Transverse colon (tissue), 4 donors: Measurements from ENCODE around the gene PTGES. TPM values are rescaled to one million over a fixed set of nuclear protein-coding genes. Genes with fewer than 3 reads are reported as not detected.
"Not testable (repeated sequence)": the region's sequence is repeated elsewhere in the genome, so short reads cannot be mapped to it uniquely, and the experiment has no call there.

Experiments
- DNase-seq: peaks from one replicate; pipeline ENCODE4 v3.0.0-alpha.2; 2019
- H3K27ac ChIP-seq, 4 donors: fragments of 200-600 bp; sonication (generic); 2 replicates each; pipeline ENCODE4 v1.5.1; 2016 to 2018; ENCODE audit warnings: inconsistent platforms in 4 of 4
- H3K27me3 ChIP-seq: fragments of 200-600 bp; sonication (generic); 2 replicates; pipeline ENCODE4 v1.5.1; 2017; ENCODE audit warnings: inconsistent platforms
- H3K36me3 ChIP-seq, 4 donors: fragments of 200-600 bp; sonication (generic); 2 replicates each; pipeline ENCODE4 v1.5.1; 2017 to 2019; ENCODE audit warnings: inconsistent platforms in 4 of 4
- H3K4me1 ChIP-seq, 4 donors: fragments of 200-600 bp; sonication (generic); 2 replicates each; pipeline ENCODE4 v1.5.1; 2017 to 2020; ENCODE audit warnings: inconsistent platforms in 4 of 4
- H3K4me3 ChIP-seq, 4 donors: fragments of 200-600 bp; sonication (generic); 1 replicate in 1 of 4; 2 replicates in 3 of 4; pipeline versions ENCODE4 v1.5.1 to v1.6.1; 2017 to 2019; ENCODE audit warnings: inconsistent platforms in 4 of 4
- H3K9me3 ChIP-seq, 2 donors: fragments of 200-600 bp; sonication (generic); 2 replicates each; pipeline ENCODE4 v1.5.1; 2017 to 2019; ENCODE audit warnings: inconsistent platforms in 2 of 2
- CTCF ChIP-seq, 5 experiments: fragments of 200-600 bp in 3 of 5; fragments of 450-650 bp in 2 of 5; sonication (generic) in 3 of 5; IDR thresholded peaks; 1 replicate in 2 of 5; 2 replicates in 3 of 5; pipeline ENCODE4 v1.5.1; 2016 to 2017; ENCODE audit warnings: antibody characterized with exemption in 5 of 5, inconsistent platforms in 3 of 5, mild to moderate bottlenecking in 2 of 5, moderate library complexity in 1 of 5
- EP300 ChIP-seq: sonication (generic); formaldehyde crosslinking; IDR thresholded peaks from one replicate; pipeline ENCODE4 v1.6.1; 2017; ENCODE audit warnings: antibody characterized with exemption, low read depth
- POLR2A ChIP-seq: fragments of 450-650 bp; IDR thresholded peaks from one replicate; pipeline ENCODE4 v1.6.1; 2016; ENCODE audit warnings: antibody characterized with exemption, mild to moderate bottlenecking, moderate library complexity
- POLR2AphosphoS5 ChIP-seq, 3 donors: sonication (generic); formaldehyde crosslinking; IDR thresholded peaks; one replicate each; pipeline ENCODE4 v1.6.1; 2016; ENCODE audit warnings: antibody characterized with exemption in 3 of 3
- WGBS, 2 donors: methylation state at CpG; one replicate each; pipeline ENCODE4 v1.1.5; 2018; ENCODE audit warnings: low coverage in 1 of 2; 5-methylcytosine and 5-hydroxymethylcytosine counted together
- in situ Hi-C, 4 donors: fragments of 200-750 bp; cut with MboI; loops; one replicate each; pipeline versions ENCODE4 v1.15.0 to v1.15.1; 2017; ENCODE audit warnings: low sequenced_read_pairs in 3 of 4, low pct_ligation_motif_present in 1 of 4, low pct_unique_long_range_greater_than_20kb in 1 of 4
- intact Hi-C: fragments of 100-400 bp; cut with DNase I; formaldehyde crosslinking; loops from one replicate; pipeline ENCODE4 v1.15.1; 2023; ENCODE audit warnings: low total_unique reads
- total RNA-seq, 4 donors: library from RNA; depleted of rRNA; stranded (reverse); fragments of >200 nt; gene quantifications; one replicate each; pipeline ENCODE4 v1.1.0, GENCODE V29; 2016

PTGES gene
- total RNA-seq, 4 donors from 2014 or later = 0.75 to 11.0 (median 2.2) TPM

- Histone ChIP-seq H3K4me3 (no peak overlapping the region), H3K36me3 (no peaks in the 10 kb centered on the region), H3K4me1 (peaks cover 6 to 15% (median 11%) of the 10 kb centered on the region in 4 donors), H3K9me3 (no peaks in the 10 kb centered on the region), H3K27me3 (no peaks in the 10 kb centered on the region), H3K27ac (no peak overlapping the region)
- no peak for DNase-seq
- intact Hi-C loops (no loop called here), in situ Hi-C loops (loop anchor here in 2 of 4 donors (25.0 kb wide), 1 partner anchor 641 kb away; no protein-coding TSS in a partner anchor)
- TF ChIP-seq POLR2A (no peak), EP300 (no peak), POLR2AphosphoS5 (IDR thresholded peaks at IDR 0.05) (no peak), CTCF (IDR thresholded peaks at IDR 0.05) (no peak)
- WGBS, 2 donors = 50 to 82% methylated on average over 1 to 3 of the region's 3 CpGs
These were observed 25.6 kb upstream of the PTGES start for GRCh38 chr9:129778469-129778868.

- DNase-seq = no peak
- Histone ChIP-seq H3K4me3 (no peak overlapping the region), H3K36me3 (no peaks in the 10 kb centered on the region), H3K27me3 (no peaks in the 10 kb centered on the region), H3K27ac (peak overlapping the region; percentile 65 to 75 (median 70)), H3K9me3 (no peaks in the 10 kb centered on the region), H3K4me1 (peaks cover 6 to 15% (median 11%) of the 10 kb centered on the region in 4 donors)
- WGBS, 2 donors = 26 to 62% methylated on average over 4 to 11 of the region's 11 CpGs
- intact Hi-C loops (no loop called here), in situ Hi-C loops (loop anchor here in 2 of 4 donors (25.0 kb wide), 1 partner anchor 640 kb away; no protein-coding TSS in a partner anchor)
- TF ChIP-seq POLR2A = no peak
These were observed 24.9 kb upstream of the PTGES start for GRCh38 chr9:129777769-129778130.

GRCh38 chr9:129776938-129777768 is 24.3 kb upstream of the PTGES start:
- Histone ChIP-seq H3K36me3 (no peaks in the 10 kb centered on the region), H3K27ac (peak overlapping the region; percentile 65 to 75 (median 72)), H3K4me3 (no peak overlapping the region), H3K9me3 (no peaks in the 10 kb centered on the region), H3K27me3 (no peaks in the 10 kb centered on the region), H3K4me1 (peaks cover 6 to 15% (median 11%) of the 10 kb centered on the region in 4 donors)
- intact Hi-C loops = no loop called here
- WGBS, 2 donors = 27 to 36% methylated on average over 2 to 11 of the region's 16 CpGs
- in situ Hi-C loops = loop anchor here in 2 of 4 donors (25.0 kb wide), 1 partner anchor 640 kb away; no protein-coding TSS in a partner anchor
- peak; percentile 14 to 27 (median 26) for TF ChIP-seq POLR2AphosphoS5 (IDR thresholded peaks at IDR 0.05)
- no peak for TF ChIP-seq POLR2A
- peak; percentile 84 for DNase-seq

GRCh38 chr9:129776566-129776937 is 23.7 kb upstream of the PTGES start:
- in situ Hi-C loops (loop anchor here in 2 of 4 donors (25.0 kb wide), 1 partner anchor 639 kb away; no protein-coding TSS in a partner anchor), intact Hi-C loops (no loop called here)
- H3K27ac ChIP-seq = peak overlapping the region; percentile 65 to 75 (median 72)
- H3K27me3 ChIP-seq = no peaks in the 10 kb centered on the region
- WGBS, 2 donors = 72 to 100% methylated on average over 1 to 7 of the region's 8 CpGs
- no peaks in the 10 kb centered on the region for H3K9me3 ChIP-seq
- no peaks in the 10 kb centered on the region for H3K36me3 ChIP-seq
- H3K4me3 ChIP-seq = no peak overlapping the region
- peaks cover 6 to 15% (median 11%) of the 10 kb centered on the region in 4 donors for H3K4me1 ChIP-seq
- TF ChIP-seq POLR2A (no peak), POLR2AphosphoS5 (IDR thresholded peaks at IDR 0.05) (no peak), CTCF (IDR thresholded peaks at IDR 0.05) (no peak), EP300 (no peak)
- no peak for DNase-seq

- peaks cover 6 to 15% (median 11%) of the 10 kb centered on the region in 4 donors for H3K4me1 ChIP-seq
- DNase-seq, intact Hi-C loops, H3K9me3 ChIP-seq, H3K36me3 ChIP-seq, H3K4me3 ChIP-seq, H3K27me3 ChIP-seq: not testable (repeated sequence)
- in situ Hi-C loops = loop anchor here in 2 of 4 donors (25.0 kb wide), 1 partner anchor 639 kb away; no protein-coding TSS in a partner anchor
- H3K27ac ChIP-seq = peak overlapping the region in 2 of 4 donors; percentile 65 to 75
- 91 to 92% methylated on average over 4 of the region's 4 CpGs for WGBS, 2 donors
These were observed 23.3 kb upstream of the PTGES start for GRCh38 chr9:129776096-129776495.
